ENCODE results near the gene ATG2A. TPM values are rescaled to one million over a fixed set of nuclear protein-coding genes. Genes with fewer than 3 reads are reported as not detected.

The ATG2A gene
- total and polyA plus RNA-seq, 2 experiments from 2014 or later, result 13.3 to 36.2 TPM

- no peaks in the 10 kb centered on the region for H3K4me1 ChIP-seq (ENCODE audit: low read depth)
- H3K27ac ChIP-seq, result no peak overlapping the region
- TF ChIP-seq CTCF (IDR thresholded peaks at IDR 0.05; ENCODE audit: low read depth, low read length), result no peak
- no peak overlapping the region for H3K4me3 ChIP-seq
- no peaks in the 10 kb centered on the region for H3K27me3 ChIP-seq
- H3K9me3 ChIP-seq (ENCODE audit: low read depth), result no peaks in the 10 kb centered on the region
- no peak for DNase-seq (ENCODE audit: low read depth in 1 of 2, low spot score in 1 of 2)
- peaks cover 35% of the 10 kb centered on the region for H3K36me3 ChIP-seq
Measured at GRCh38 chr11:64900774-64901173, 16.2 kb downstream of the ATG2A start.

GRCh38 chr11:64900263-64900678 lies 16.7 kb downstream of the ATG2A start:
- no peak for TF ChIP-seq CTCF (IDR thresholded peaks at IDR 0.05; ENCODE audit: low read depth, low read length)
- H3K36me3 ChIP-seq, result peaks cover 33% of the 10 kb centered on the region
- H3K4me3 ChIP-seq, result no peak overlapping the region
- no peaks in the 10 kb centered on the region for H3K9me3 ChIP-seq (ENCODE audit: low read depth)
- no peak overlapping the region for H3K27ac ChIP-seq
- no peaks in the 10 kb centered on the region for H3K27me3 ChIP-seq
- H3K4me1 ChIP-seq (ENCODE audit: low read depth), result no peaks in the 10 kb centered on the region
- no peak for DNase-seq (ENCODE audit: low read depth in 1 of 2, low spot score in 1 of 2)

GRCh38 chr11:64898541-64898940 lies 18.5 kb downstream of the ATG2A start:
- Histone ChIP-seq H3K27ac (no peak overlapping the region), H3K4me1 (ENCODE audit: low read depth) (no peaks in the 10 kb centered on the region), H3K27me3 (no peaks in the 10 kb centered on the region), H3K9me3 (ENCODE audit: low read depth) (no peaks in the 10 kb centered on the region), H3K36me3 (peaks cover 23% of the 10 kb centered on the region), H3K4me3 (no peak overlapping the region)
- no peak for TF ChIP-seq CTCF (IDR thresholded peaks at IDR 0.05; ENCODE audit: low read depth, low read length)
- DNase-seq (ENCODE audit: low read depth in 1 of 2, low spot score in 1 of 2), result no peak

DNA sequence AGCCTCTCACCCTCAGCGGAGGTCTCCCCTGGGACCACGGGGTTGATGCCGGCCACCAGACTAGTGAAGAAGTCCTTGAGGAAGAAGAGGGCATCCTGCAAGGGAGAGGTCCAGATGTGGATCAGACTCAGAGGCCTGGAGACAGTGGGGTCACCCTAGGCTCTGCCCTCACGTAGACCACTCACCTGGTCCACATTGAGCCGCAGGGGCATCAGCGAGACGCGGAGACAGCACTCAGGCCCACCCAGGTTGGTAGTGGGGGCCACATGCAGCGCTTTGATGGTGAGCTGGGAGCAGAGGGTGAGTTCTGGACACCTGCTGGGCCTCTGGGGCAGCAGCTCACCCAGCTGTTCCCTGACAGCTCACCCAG lies 18.9 kb downstream of the ATG2A start:
- Histone ChIP-seq H3K27ac (no peak overlapping the region), H3K9me3 (ENCODE audit: low read depth) (no peaks in the 10 kb centered on the region), H3K4me1 (ENCODE audit: low read depth) (no peaks in the 10 kb centered on the region), H3K4me3 (no peak overlapping the region), H3K36me3 (peaks cover 22% of the 10 kb centered on the region), H3K27me3 (no peaks in the 10 kb centered on the region)
- DNase-seq (ENCODE audit: low read depth in 1 of 2, low spot score in 1 of 2), result no peak
- TF ChIP-seq CTCF (IDR thresholded peaks at IDR 0.05; ENCODE audit: low read depth, low read length), result no peak

- H3K4me1 ChIP-seq (ENCODE audit: low read depth), result no peaks in the 10 kb centered on the region
Measured at GRCh38 chr11:64897381-64898075, 19.5 kb downstream of the ATG2A start.

More at GRCh38 chr11:64897381-64898075, 19.5 kb downstream of the ATG2A start:
- H3K27ac ChIP-seq, result no peak overlapping the region
- no peak for DNase-seq (ENCODE audit: low read depth in 1 of 2, low spot score in 1 of 2)
- no peak overlapping the region for H3K4me3 ChIP-seq
- H3K27me3 ChIP-seq, result no peaks in the 10 kb centered on the region
- H3K9me3 ChIP-seq (ENCODE audit: low read depth), result no peaks in the 10 kb centered on the region
- peaks cover 21% of the 10 kb centered on the region for H3K36me3 ChIP-seq
- no peak for TF ChIP-seq CTCF (IDR thresholded peaks at IDR 0.05; ENCODE audit: low read depth, low read length)

Measured in cardiac muscle cell (in vitro differentiated cells and primary cell).